Measurements from ENCODE around the gene P4HB. TPM values are rescaled to one million over a fixed set of nuclear protein-coding genes. Genes with fewer than 3 reads are reported as not detected.

P4HB gene
- polyA plus RNA-seq (2013, experiment 1 of 2; ENCODE audit: insufficient read length), result 1,813 TPM
- 1,689 TPM for polyA plus RNA-seq (2013, experiment 2 of 2; ENCODE audit: insufficient read length)

DNA sequence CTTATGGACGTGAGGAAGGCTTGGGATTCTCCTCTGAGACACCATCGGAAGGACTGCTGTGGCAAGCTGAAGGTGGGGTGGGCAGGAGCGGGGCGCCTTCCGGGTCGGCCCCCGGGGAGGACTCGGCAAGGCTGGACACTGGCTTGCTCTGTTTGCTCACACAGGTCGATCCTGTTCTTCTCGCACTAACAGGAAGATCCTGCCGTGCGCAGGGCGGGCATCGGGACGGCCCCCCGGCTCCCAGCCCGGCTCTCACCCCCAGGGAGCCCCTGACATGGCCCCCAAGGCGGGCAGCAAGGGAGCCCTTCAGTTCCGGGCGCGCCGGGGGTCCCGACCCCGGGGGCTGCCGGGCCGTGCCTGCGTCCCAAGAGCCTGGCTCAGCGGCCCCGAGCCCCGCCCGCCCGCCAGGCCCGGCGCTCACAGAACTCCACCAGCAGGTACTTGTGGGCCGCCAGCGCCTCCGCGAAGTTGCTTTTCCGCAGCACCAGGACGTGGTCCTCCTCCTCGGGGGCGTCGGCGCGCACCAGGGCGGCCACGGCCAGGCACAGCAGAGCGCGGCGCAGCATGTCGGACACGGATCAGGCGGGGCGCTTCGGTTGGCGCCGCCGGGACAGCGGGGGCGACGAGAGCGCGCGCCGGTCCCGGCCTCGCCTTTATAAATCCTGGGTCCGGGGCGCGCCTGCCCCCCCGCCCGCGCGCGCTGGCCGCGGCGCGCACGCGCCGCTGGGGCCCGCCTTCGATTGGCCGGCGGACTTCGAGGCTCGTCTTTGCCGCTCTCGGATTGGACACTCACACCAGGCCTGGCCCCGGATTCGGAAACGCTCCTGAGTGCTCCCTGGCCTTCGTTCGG, at the start of gene P4HB:
TSS of gene P4HB (minus strand) at position 630 of the 850 bp plus-strand sequence. CDS start at position 566, 64 bp downstream.
- no peak for DNase-seq

GRCh38 chr17:81909231-81909630, 48.9 kb upstream of the P4HB start:
- DNase-seq, result no peak

GRCh38 chr17:81908793-81909192, 48.5 kb upstream of the P4HB start:
- no peak for DNase-seq

DNA sequence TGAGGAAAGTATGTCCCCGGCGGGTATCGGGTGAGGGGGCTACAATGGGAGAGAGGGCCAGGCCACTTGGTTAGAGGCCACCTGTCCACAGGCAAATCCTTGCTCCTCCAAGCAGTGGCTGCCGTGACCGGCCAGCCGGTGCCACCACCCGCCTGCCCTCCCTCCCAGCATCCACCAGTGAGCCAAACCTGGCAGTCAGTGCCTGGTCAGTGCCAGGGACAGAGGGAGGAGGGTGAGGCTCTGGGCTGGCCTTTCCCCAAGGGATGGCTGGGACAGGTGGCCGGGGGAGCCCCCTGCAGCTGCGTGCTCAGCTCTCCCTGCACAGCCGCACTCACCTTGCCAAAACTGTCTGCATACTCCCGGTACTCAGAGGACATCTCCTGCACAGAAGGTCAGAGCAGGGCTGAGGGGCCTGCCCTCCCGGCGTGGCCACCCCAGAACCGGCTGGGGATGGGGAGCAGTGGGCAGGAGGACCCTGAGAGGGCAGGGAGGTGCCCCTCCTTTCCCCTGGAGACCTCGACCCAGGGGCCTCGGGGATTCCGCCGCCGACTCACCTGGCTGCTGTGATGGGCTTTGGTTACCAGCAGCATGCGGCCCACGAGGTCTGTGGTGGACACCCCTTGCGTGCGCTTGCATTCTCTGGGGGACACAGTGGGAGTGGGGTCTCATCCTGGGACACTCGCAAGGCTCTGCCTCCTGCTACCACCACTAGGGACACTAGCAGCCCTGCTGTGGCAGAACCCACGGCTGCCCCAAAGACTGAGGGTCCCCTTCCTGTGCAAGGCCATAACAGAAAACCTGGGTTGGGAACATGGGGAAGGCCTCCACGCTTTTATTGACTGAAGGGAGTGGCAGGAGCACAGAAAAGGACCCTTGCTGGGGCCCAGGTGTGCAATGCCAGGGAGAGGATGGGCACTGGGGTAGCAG, 47.1 kb upstream of the P4HB start:
- DNase-seq, result no peak

DNA sequence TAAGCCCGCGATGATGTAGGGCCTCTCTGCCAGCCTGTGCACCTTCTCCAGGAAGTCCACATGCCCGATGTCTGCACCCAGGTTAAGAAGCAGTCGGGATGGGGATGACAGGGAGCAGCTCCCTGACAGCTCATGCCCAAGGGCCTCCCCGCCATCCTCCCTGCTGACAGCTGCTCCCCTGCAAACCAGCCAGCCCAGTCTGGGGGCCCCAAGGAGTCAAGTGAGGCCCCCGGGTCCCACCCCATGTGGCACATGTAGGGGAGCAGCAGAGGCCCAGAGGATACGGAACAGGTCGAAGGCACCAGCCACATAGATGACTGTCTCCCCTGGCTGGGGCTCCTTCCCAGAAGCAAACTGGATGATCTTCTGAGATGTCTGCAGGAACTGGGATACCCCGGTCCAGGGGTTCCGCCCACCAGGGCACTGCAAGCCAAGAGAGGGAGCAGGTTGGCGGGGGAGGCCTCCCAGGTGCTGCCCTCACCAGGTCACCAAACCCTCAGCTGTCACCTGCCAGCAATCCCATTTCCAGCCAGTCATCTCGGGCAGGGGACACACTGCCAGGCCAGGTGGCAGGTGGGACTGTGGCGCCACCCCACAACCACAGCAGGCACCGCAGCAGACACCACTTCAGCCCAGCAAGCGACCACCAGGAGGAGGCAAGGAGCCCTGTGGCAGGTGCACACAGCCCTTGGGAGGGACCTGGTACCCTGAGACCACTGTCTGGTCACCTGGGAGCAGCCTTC, 46.3 kb upstream of the P4HB start:
- DNase-seq, result no peak

DNA sequence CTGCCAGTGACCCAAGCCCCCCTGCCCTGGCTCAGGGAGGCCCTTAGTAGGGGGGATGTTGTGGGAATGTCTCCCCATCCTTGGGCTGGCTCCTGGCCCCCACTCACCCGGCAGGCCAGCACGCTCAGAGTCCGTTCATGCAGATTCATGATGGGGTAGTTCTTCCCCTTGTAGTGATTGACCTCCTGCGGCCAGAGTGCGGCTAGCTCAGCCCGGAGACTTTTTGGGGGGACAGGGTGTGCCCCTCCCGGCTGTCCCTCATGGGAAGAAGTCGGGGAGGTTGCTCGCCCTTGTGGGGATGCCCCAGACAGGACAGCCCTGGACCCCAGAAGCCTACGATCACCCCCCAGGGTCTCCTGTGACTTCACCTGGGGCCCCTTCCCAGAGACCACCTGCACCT, 45.7 kb upstream of the P4HB start:
- no peak for DNase-seq

DNA sequence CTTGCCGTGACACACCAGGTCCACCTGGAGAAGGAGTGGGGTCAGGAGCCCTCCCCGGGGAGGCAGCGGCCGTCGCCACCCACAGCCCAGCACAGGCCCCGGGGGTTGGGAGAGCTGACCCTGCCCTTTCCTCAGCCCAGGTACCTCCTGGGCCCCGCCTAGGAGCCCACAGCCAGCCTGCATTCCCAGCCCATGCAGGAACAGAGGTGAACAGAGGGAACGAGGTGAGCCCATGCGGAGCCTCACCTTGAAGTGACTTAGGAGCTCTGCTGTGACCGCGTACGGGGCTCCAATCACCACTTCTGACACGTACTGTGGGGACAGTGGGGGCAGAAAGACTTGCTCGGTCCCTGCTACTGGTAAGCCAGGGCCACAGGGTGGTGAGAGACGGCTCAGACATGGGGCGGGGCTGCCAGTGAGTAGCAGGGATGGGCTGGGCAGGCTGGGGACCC, 45.1 kb upstream of the P4HB start:
- no peak for DNase-seq

DNA sequence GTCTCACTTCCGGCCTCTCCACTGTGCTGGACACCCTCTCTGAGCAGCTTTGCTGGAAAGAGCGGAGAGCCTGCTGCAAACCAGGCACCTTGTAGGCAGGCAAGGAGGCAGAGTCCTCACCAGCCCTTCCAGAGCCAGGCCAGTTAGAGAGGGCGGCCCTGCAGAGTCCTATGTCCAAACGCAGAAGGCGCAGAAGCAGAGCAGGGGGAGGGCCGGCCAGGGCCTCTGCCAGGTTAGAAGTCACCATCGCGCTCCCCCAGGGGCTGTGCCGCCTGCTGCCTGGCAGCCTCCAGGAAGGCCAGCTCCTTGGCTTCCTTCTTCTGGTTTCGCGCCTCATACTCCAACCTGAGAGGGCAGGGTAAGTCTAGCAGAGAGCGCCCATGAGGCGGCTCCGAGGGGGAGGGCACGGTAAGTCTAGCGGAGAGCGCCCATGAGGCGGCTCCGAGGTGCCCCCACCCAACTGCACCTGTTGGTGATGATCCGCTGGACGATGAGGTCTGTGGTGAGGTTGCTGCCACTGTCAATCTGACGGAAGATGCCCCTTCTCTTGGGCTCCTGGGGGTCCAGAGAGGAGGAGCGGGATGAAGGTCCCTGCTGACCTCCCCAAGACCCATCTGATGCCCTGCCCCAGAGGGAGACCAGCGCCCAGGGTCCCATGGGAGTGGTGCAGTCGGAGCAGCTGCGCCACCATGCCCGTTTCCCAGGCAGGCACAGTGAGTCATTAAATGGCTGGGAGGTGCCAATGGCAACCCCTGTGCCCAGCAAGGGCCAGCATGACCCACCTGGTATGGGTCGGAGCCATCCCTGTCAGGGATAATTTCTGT, 44.5 kb upstream of the P4HB start:
- no peak for DNase-seq

GRCh38 chr17:81903896-81904599, 43.7 kb upstream of the P4HB start:
- DNase-seq, result no peak

DNA sequence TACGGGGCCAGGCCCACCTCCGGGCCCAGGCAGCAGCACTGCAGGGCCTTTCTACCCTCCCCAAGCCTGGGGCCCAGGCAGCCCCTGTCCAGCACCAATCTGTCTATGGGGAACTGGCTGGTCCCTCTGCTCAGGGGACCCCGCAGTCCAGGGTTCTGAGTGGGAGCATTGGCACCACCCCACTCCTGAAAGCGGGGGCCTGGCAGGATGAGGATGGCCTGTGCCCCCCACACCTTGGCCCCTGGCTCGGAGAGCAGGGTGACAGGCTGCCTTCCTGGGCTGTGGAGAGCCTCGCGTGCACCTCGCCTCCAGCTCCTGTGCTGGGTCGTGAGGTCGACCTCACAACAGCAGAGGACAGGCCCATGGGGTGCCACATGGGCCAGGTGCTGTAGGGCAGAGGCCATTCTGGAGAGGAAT, 43.1 kb upstream of the P4HB start:
- no peak for DNase-seq

DNA sequence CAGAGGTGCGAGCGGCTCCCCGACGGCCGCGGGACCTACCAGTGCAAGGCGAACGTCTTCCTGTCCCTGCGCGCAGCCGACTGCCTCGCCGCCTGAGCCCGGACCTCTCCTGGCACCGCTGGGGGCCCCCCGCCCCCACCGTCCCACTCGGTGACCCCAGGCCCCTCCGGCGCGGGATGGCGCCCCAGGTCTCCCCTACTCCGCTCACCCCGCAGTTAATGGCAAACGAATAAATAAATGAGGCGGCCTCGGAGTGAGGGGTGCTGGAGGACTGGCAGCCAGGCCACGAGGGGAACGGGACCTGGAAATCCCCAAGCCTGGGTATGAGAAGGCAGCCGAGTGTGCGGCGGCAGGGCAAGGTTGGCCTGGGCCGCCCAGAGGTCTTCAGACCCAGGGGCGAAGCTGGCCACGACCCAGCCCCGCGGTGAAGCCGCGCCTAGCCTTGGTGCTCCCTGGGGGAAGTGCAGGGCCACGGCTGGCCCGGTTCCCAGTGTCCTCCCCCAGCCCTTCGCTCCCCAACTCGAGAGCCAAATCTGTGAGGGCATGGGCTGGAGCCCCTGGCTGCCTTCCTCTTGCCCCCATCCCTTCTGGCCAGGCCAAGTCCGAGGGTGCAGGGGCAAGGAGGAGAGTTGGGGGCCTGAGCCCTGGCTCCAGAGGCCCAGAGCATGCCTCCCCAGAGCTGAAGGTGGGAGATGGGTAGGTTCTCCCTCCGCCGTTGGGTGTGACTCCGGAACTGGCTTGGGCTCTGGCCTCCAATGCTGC, 42.5 kb upstream of the P4HB start:
- no peak for DNase-seq

DNA sequence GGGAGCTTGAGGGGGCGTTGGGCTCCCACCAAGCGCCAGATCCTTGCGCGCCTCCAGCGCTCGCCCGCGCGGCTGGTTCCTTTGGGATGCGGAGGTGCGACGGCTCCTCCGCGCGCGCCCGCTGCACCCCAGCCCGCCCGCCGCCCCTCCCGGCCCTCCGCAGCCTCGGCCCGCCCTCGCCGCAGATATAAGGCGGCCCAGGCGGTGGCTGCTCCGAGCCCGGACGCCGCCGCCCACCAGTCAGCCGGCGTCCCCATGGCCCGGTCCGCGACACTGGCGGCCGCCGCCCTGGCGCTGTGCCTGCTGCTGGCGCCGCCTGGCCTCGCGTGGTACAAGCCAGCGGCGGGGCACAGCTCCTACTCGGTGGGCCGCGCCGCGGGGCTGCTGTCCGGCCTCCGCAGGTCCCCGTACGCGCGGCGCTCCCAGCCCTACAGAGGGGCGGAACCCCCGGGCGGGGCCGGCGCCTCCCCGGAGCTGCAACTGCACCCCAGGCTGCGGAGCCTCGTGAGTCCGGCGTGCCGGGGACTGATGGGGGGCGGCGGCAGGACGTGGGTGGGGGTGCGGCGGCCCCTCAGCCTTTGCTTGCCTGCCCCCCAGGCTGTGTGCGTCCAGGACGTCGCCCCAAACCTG, 41.8 kb upstream of the P4HB start, which contains the start of gene NPB:
TSS of gene NPB (plus strand) at position 216 of the 630 bp plus-strand sequence. CDS start at position 256, 40 bp downstream.
- no peak for DNase-seq

- DNase-seq, result no peak
Observed at GRCh38 chr17:81901167-81902022, 41.1 kb upstream of the P4HB start.

DNA sequence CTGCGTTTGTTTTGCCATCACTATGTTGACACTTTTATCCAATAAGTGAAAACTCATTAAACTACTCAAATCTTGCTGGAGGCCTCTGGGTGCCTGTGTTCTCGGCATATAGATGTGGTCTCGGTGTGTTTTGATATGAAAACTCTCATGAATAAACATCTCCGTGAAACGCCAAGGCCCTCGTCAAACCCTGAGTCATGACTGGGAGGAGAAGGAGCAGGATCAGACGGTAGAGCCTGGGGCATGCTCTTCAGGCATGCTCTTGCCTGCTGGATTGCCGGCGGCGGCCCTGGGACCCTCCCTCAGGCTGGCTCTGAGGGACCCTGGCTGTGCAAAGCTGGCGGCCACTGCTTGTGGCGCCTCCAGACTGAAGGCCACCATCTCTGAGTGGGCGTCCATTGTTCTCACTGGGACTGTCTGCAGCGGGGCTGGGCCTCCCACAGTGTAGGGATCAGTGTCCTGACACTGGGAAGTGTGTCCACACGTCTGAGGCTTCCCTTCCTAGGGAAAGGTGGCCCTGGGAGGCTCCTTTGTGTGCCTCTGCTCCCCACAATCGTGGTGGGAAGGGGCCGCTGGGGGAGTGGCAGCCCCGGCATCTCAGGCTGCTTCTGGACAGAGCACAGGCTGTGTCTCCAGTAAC, 40.0 kb upstream of the P4HB start:
- no peak for DNase-seq

DNA sequence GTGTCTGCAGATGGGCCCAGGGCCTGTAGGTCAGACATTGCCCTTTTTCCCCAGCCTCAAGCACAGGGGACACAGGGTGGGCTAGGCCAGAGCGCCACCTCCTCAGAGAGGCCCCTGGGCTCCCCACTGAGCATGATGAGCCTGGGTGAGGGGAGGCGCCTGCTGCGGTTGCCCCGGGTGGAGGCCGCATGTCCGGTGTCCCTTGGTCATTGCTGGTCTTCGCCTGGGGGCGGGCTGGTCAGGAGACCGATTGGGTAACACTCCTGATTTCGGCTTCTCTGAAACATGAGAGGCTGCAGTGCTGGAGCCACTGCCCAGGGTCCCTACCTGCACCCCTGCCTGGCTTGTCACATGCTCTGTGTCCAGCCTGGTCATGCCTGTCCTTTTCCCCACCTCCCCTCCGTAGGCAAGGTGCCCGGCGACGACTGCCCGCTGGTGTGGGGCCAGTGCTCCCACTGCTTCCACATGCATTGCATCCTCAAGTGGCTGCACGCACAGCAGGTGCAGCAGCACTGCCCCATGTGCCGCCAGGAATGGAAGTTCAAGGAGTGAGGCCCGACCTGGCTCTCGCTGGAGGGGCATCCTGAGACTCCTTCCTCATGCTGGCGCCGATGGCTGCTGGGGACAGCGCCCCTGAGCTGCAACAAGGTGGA, 39.3 kb upstream of the P4HB start:
- no peak for DNase-seq

DNA sequence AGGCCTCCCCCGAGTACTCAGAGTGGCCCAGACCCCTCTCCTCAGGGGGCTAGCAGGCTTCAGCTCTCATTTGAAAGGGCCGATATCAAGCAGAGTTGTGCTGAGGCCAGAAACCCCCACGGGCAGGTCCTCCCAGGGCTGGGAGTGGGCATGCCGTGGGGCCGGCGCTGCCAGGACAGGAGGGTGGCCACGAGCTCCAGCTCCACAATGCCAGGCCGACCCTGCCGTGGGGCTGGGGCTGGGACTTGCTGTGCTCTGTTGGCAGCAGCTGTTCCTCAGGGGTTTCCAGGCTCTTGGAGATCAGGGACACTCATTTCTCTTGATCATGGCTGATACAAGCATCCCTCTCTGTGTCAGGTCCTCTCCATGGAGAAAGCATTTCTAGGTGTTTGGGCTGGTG, 38.5 kb upstream of the P4HB start:
- DNase-seq, result no peak

Measured in fibroblast of skin of abdomen (primary cell).